Neural progenitor cell (in vitro differentiated cells): ENCODE data around the gene SFXN2. TPM values are rescaled to one million over a fixed set of nuclear protein-coding genes. Genes with fewer than 3 reads are reported as not detected.

ENCODE experiments used
- DNase-seq: peaks from one replicate; pipeline ENCODE4 v3.0.0-alpha.2; 2016; ENCODE audit warnings: low spot score
- H2AFZ ChIP-seq: fragments of 200-600 bp; sonication (generic); replicated peaks from 2 replicates; pipeline ENCODE4 v1.6.1; 2016; ENCODE audit warnings: antibody characterized with exemption
- H3F3A ChIP-seq: fragments of 200-600 bp; sonication (generic); 2 replicates; pipeline ENCODE4 v1.6.1; 2016; ENCODE audit warnings: antibody characterized with exemption, low read depth
- H3K27ac ChIP-seq: fragments of 200-600 bp; sonication (generic); 2 replicates; pipeline ENCODE4 v1.5.1; 2016; ENCODE audit warnings: mild to moderate bottlenecking
- H3K27me3 ChIP-seq: fragments of 200-600 bp; sonication (generic); 2 replicates; pipeline ENCODE4 v1.6.1; 2016; ENCODE audit warnings: mild to moderate bottlenecking, moderate library complexity
- H3K36me3 ChIP-seq: fragments of 200-600 bp; sonication (generic); 2 replicates; pipeline ENCODE4 v1.5.1; 2016
- H3K4me1 ChIP-seq: fragments of 200-600 bp; sonication (generic); 2 replicates; pipeline ENCODE4 v1.6.1; 2016; ENCODE audit warnings: mixed run types
- H3K4me2 ChIP-seq: fragments of 200-600 bp; sonication (generic); 2 replicates; pipeline ENCODE4 v1.6.1; 2016
- H3K4me3 ChIP-seq: fragments of 200-600 bp; sonication (generic); 2 replicates; pipeline ENCODE4 v1.5.1; 2016
- H3K79me2 ChIP-seq: fragments of 200-600 bp; sonication (generic); 2 replicates; pipeline ENCODE4 v1.6.1; 2016; ENCODE audit warnings: low read depth
- H3K9ac ChIP-seq: fragments of 200-600 bp; sonication (generic); 2 replicates; pipeline ENCODE4 v1.6.1; 2016
- H3K9me3 ChIP-seq: fragments of 200-600 bp; sonication (generic); 2 replicates; pipeline ENCODE4 v1.5.1; 2016; ENCODE audit warnings: low read depth
- H4K20me1 ChIP-seq: fragments of 200-600 bp; sonication (generic); 2 replicates; pipeline ENCODE4 v1.6.1; 2016; ENCODE audit warnings: low read depth
- H3K27ac Mint-ChIP-seq: 3 replicates; pipeline ENCODE4 v1.8.0; 2021; ENCODE audit warnings: mixed read lengths
- H3K27me3 Mint-ChIP-seq: 2 replicates; pipeline ENCODE4 v1.8.0; 2022; ENCODE audit warnings: low read depth, mild to moderate bottlenecking, inconsistent platforms, moderate library complexity, mixed read lengths; ENCODE audit not compliant: insufficient read depth
- H3K36me3 Mint-ChIP-seq: 3 replicates; pipeline ENCODE4 v1.8.0; 2021; ENCODE audit warnings: mixed read lengths
- H3K4me1 Mint-ChIP-seq: 3 replicates; pipeline ENCODE4 v1.8.0; 2021; ENCODE audit warnings: mixed read lengths
- H3K4me3 Mint-ChIP-seq: 3 replicates; pipeline ENCODE4 v1.8.0; 2021; ENCODE audit warnings: mild to moderate bottlenecking, moderate library complexity, mixed read lengths
- H3K9me3 Mint-ChIP-seq: 3 replicates; pipeline ENCODE4 v1.8.0; 2020; ENCODE audit warnings: mixed read lengths
- CTCF ChIP-seq: fragments of 200-600 bp; sonication (generic); IDR thresholded peaks from 2 replicates; pipeline ENCODE4 v1.5.1; 2017; ENCODE audit warnings: antibody characterized with exemption, mild to moderate bottlenecking
- EZH2 ChIP-seq: fragments of 200-600 bp; sonication (generic); IDR thresholded peaks from 2 replicates; pipeline ENCODE4 v1.6.1; 2017; ENCODE audit warnings: antibody characterized with exemption, mild to moderate bottlenecking, moderate library complexity
- EZH2phosphoT487 ChIP-seq: fragments of 200-600 bp; sonication (generic); IDR thresholded peaks from 2 replicates; pipeline ENCODE4 v1.6.1; 2017; ENCODE audit warnings: antibody characterized with exemption
- total RNA-seq: library from RNA; depleted of rRNA; stranded (reverse); fragments of >200 nt; gene quantifications from 2 replicates; pipeline ENCODE4 v1.2.3, GENCODE V29; 2015; ENCODE audit warnings: low replicate concordance

SFXN2 gene
- total RNA-seq, 1 donor from 2014 or later = 6.4 TPM

GRCh38 chr10:102673236-102673818, 41.1 kb upstream of the SFXN2 start:
- H3K4me1 Mint-ChIP-seq = peaks cover 82% of the 10 kb centered on the region
- H3K27ac Mint-ChIP-seq = peak overlapping the region; percentile 96
- Histone ChIP-seq H3K27ac (no peak overlapping the region), H2AFZ (no peak overlapping the region), H4K20me1 (peaks cover 55% of the 10 kb centered on the region), H3K9me3 (no peaks in the 10 kb centered on the region), H3K9ac (no peak overlapping the region), H3K4me3 (peak overlapping the region; percentile 20), H3K4me2 (peak overlapping the region; percentile 73), H3K79me2 (no peaks in the 10 kb centered on the region), H3K27me3 (no peaks in the 10 kb centered on the region), H3F3A (peaks cover 56% of the 10 kb centered on the region), H3K4me1 (peaks cover 57% of the 10 kb centered on the region), H3K36me3 (no peaks in the 10 kb centered on the region)
- no peaks in the 10 kb centered on the region for H3K36me3 Mint-ChIP-seq
- H3K4me3 Mint-ChIP-seq = peak overlapping the region; percentile 74
- H3K9me3 Mint-ChIP-seq = no peaks in the 10 kb centered on the region
- peaks cover 2% of the 10 kb centered on the region for H3K27me3 Mint-ChIP-seq
- no peak for TF ChIP-seq EZH2
- no peak for DNase-seq

- TF ChIP-seq CTCF = no peak
- no peak for TF ChIP-seq EZH2phosphoT487
- no peak for TF ChIP-seq EZH2
- H3K27ac ChIP-seq = peak overlapping the region; percentile 65
- H3K27me3 Mint-ChIP-seq = peaks cover 2% of the 10 kb centered on the region
- peaks cover 62% of the 10 kb centered on the region for H3K4me1 ChIP-seq
- DNase-seq = peak; percentile 82
- H3K27ac Mint-ChIP-seq = peak overlapping the region; percentile 96
- peaks cover 58% of the 10 kb centered on the region for H4K20me1 ChIP-seq
- no peaks in the 10 kb centered on the region for H3K27me3 ChIP-seq
- peak overlapping the region; percentile 73 for H3K4me2 ChIP-seq
- H3K4me3 Mint-ChIP-seq = peak overlapping the region; percentile 74
- H3K4me1 Mint-ChIP-seq = peaks cover 87% of the 10 kb centered on the region
- no peaks in the 10 kb centered on the region for H3K9me3 Mint-ChIP-seq
- H2AFZ ChIP-seq = no peak overlapping the region
- no peaks in the 10 kb centered on the region for H3K9me3 ChIP-seq
- H3K79me2 ChIP-seq = no peaks in the 10 kb centered on the region
- H3K36me3 ChIP-seq = no peaks in the 10 kb centered on the region
- H3K36me3 Mint-ChIP-seq = no peaks in the 10 kb centered on the region
- H3K9ac ChIP-seq = no peak overlapping the region
- H3F3A ChIP-seq = peaks cover 62% of the 10 kb centered on the region
- H3K4me3 ChIP-seq = peak overlapping the region; percentile 20
Measured at GRCh38 chr10:102673819-102674511, 40.5 kb upstream of the SFXN2 start.

- no peaks in the 10 kb centered on the region for H3K9me3 ChIP-seq
- H3K27ac Mint-ChIP-seq = peak overlapping the region; percentile 97
- H3K27me3 Mint-ChIP-seq = peaks cover 2% of the 10 kb centered on the region
- H3K27ac ChIP-seq = peak overlapping the region; percentile 65
- peaks cover 89% of the 10 kb centered on the region for H3K4me1 Mint-ChIP-seq
- TF ChIP-seq EZH2 (no peak), EZH2phosphoT487 (peak; percentile 30)
- peak overlapping the region; percentile 73 for H3K4me2 ChIP-seq
- no peaks in the 10 kb centered on the region for H3K9me3 Mint-ChIP-seq
- peak overlapping the region; percentile 74 for H3K4me3 Mint-ChIP-seq
- H2AFZ ChIP-seq = no peak overlapping the region
- peak overlapping the region; percentile 20 for H3K4me3 ChIP-seq
- no peak overlapping the region for H3K9ac ChIP-seq
- H3K79me2 ChIP-seq = no peaks in the 10 kb centered on the region
- no peaks in the 10 kb centered on the region for H3K27me3 ChIP-seq
- H3F3A ChIP-seq = peaks cover 68% of the 10 kb centered on the region
- no peaks in the 10 kb centered on the region for H3K36me3 Mint-ChIP-seq
- peaks cover 58% of the 10 kb centered on the region for H4K20me1 ChIP-seq
- peaks cover 68% of the 10 kb centered on the region for H3K4me1 ChIP-seq
- no peaks in the 10 kb centered on the region for H3K36me3 ChIP-seq
- peak; percentile 55 for DNase-seq
Measured at GRCh38 chr10:102674566-102674965, 39.9 kb upstream of the SFXN2 start.

GRCh38 chr10:102675011-102675665, 39.3 kb upstream of the SFXN2 start:
- Mint-ChIP-seq H3K27ac (peak overlapping the region; percentile 97), H3K9me3 (no peaks in the 10 kb centered on the region), H3K27me3 (peaks cover 2% of the 10 kb centered on the region), H3K4me1 (peaks cover 87% of the 10 kb centered on the region), H3K4me3 (peak overlapping the region; percentile 74), H3K36me3 (no peaks in the 10 kb centered on the region)
- no peaks in the 10 kb centered on the region for H3K9me3 ChIP-seq
- peak; percentile 61 for DNase-seq
- peak overlapping the region; percentile 73 for H3K4me2 ChIP-seq
- H3K27ac ChIP-seq = peak overlapping the region; percentile 65
- no peaks in the 10 kb centered on the region for H3K36me3 ChIP-seq
- H3K4me3 ChIP-seq = peak overlapping the region; percentile 20
- H2AFZ ChIP-seq = no peak overlapping the region
- TF ChIP-seq EZH2phosphoT487 (no peak), EZH2 (no peak), CTCF (peak; percentile 17)
- no peaks in the 10 kb centered on the region for H3K27me3 ChIP-seq
- H4K20me1 ChIP-seq = peaks cover 58% of the 10 kb centered on the region
- peaks cover 70% of the 10 kb centered on the region for H3K4me1 ChIP-seq
- no peaks in the 10 kb centered on the region for H3K79me2 ChIP-seq
- no peak overlapping the region for H3K9ac ChIP-seq
- peaks cover 71% of the 10 kb centered on the region for H3F3A ChIP-seq
